Measurements from ENCODE around the gene TANGO6.
"Not testable (repeated sequence)": the region's sequence is repeated elsewhere in the genome, so short reads cannot be mapped to it uniquely, and the experiment has no call there.

The TANGO6 gene

DNA sequence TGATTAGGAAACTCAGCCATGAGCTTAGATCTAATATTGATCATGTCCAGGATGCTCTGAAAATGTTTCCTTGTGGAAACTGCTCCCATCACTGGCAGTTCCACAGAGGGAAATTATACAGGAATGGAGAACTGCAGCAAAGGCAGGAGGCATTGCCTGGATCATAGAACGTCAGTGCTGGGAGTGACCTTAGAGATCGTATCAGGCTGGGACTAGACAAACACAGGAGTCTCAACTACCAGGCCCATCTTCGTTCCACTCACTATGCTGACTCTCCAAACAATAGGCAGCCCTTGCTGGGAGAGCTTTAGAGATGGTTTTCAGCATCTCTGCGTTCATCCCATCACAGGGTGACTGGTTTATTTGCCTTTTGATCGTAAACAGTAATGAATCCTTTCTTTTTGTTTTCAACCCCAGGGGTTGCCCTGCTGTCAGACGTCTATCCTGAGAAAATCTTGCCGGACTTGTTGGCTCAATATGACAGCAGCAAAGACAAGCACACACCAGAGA, 130.3 kb downstream of the TANGO6 start:
- DNase-seq: no peak

DNA sequence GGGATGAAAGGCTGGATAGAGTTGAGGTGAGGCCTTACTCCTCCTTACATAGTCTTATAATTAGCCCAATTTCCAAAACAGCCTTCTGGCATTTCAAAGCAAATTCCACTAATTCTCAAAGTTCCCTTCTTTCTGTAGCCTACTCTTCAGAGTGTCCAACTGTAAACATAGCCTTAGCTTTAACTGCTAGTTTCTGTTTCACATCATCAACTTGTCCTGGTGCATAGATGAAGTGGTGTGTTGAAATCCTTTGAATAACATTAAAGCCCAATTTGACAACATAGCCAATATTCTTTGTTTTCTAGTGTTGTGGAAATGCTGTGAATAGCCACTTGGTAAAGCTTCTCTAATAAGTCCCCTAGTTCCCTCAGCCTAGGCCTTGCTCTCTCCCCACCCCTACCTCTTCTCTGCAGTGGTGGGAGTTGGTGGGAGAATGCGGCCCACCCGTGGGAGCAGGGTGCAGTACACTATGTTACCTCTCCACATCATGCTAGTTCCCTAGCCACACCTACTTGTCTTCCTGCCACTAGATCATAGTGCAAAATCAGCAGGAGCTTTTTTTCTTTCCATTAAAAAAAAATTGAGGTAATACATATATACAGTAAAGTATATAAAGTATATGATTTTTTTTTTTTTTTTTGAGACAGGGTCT, 135.1 kb downstream of the TANGO6 start:
- DNase-seq: no peak

DNA sequence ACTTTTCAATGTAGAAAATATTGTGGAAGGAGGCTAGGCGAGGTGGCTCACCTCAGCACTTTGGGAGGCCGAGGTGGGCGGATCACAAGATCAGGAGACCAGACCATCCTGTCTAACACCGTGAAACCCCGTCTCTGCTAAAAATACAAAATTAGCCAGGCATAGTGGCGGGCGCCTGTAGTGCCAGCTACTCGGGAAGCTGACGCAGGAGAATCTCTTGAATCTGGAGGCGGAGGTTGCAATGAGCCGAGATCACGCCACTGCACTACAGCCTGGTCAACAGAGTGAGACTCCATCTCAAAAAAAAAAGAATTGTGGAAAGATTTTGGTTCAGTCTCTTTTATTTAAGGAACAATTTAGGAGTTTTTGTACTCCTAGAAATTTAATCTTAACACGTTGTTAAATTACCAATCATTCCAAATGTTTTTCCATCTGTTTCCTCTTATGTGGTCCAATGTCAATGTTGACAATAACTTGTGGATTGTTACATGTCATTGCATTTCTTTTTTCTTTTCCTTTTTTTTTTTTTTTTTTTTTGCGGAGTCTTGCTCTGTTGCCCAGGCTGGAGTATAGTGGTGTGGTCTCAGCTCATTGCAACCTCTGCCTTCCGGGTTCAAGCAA, 137.5 kb downstream of the TANGO6 start:
- no peak for DNase-seq

DNA sequence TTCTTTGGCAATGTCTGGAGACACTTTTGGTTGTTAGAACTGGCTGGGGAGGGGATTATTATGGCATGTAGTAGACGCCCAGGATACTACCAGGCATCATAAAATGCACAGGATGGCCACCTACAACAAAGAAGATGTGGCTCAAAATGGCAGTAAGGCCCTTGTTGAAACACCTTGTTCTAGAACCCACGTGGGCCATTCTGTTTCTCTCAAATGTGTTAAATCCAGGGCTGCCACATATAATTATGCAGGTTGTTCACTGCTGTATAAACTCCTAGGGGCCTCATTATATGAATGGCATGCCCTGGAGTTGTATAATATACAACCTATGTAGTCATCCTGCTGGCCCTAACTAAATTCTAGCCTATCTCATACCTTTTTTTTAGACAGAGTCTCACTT, 138.6 kb downstream of the TANGO6 start:
- no peak for DNase-seq

DNA sequence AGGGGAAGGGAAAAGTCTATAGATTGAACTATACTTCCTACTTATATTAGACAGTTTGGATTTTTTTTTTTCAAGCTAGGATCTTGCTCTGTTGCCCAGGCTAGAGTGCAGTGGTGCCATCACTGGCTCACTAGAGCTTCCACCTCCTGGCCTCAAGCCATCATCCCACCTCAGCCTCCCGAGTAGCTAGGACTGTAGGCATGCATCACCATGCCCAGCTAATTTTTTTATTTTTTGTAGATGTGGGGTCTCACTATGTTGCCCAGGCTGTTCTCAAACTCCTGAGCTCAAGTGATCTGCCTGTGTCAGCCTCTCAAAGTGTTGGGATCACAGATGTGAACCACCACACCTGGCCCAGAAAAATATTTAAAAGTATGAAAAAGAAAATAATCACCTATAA, 141.1 kb downstream of the TANGO6 start:
- no peak for DNase-seq

DNA sequence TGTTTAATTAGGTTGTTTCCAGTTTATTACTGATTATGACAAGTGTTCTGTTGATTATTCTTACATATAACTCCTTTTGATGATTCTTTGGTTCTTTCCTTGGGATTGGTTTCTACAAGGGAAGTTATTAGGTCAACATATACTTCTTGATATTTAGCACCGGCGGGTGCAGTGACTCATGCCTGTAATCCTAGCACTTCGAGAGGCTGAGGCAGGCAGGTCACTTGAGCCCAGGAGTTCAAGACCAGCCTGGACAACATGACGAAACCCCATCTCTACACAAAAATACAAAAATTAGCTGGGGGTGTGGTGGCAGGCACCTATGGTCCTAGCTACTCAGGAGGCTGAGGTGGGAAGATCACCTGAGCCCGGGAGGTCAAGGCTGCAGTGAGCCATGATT, 141.9 kb downstream of the TANGO6 start:
- DNase-seq: no peak

DNA sequence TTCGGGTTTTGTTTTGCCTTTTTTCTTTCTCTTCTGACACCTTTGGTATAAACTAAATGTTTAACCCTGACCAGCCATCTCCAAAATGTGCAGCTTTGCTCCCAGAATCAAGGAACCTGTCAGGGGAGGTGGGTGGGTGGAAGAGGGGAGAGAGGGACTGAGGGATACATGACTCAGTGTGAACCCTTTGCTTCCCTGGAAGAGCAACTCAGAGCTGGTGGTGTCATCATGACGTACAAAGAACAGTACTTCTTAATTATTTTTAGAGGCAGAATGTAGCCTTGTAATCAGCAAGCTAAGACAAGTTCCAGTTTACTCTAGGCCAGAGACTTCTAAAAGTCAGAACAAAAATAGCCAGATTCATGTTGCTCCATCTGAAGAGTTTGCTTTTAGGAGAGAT, 142.5 kb downstream of the TANGO6 start:
- no peak for DNase-seq

DNA sequence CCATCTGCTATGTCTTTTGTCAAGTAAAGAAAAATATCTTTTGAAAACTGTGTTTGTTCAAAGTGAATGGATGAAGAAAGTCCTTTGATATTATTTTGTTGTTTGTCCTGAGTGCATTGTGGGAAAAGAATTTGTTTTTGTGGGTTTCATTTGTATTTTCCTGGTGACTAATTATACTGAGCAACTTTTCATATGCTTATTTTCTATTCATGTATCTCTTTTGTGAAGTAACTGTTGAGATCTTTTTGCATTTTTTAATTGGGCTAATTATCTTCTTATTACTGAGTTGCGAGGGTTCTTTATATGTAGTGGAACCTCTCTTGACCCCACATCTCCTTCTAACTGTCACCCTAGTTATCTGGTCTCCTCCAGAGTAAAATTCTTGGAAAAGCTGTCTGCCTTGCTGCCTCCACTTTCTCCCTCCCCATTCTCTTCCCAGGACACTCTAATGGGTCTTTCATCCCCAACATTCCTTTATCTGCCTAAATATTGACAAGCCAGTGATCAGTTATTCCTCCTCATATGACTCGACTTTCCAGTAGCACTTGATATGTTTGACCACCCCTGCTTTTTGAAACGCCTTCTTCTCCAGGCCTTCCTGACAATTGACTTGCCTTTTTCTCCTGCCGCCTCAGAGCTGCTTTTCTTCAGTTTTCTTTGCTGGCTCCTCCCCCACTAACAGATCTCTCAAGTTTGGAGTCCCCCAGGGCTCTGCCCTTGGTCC, 144.6 kb downstream of the TANGO6 start:
- DNase-seq: no peak

DNA sequence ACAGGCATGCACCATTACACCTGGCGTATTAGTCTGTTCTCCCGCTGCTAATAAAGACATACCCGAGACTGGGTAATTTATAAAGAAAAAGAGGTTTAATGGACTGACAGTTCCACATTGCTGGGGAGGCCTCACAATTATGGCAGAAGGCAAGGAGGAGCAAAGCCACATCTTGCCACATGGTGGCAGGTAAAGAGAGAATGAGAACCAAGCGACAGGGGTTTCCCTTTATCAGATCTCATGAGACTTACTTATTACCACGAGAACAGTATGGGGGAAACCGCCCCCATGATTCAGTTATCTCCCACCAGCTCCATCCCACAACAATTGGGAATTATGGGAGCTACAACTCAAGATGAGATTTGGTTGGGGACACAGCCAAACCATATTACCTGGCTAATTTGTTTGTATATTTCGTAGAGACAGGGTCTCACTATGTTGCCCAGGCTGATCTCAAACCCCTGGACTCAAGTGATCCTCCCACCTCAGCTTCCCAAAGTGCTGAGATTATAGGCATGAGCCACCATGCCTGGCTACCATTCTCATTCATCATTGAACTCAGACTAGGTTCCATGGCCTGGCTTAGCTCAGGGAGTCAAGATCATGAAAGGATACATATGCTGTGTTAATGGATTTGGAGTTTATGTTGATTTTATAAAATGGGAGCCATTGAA, 147.0 kb downstream of the TANGO6 start:
- not testable (repeated sequence) for DNase-seq

DNA sequence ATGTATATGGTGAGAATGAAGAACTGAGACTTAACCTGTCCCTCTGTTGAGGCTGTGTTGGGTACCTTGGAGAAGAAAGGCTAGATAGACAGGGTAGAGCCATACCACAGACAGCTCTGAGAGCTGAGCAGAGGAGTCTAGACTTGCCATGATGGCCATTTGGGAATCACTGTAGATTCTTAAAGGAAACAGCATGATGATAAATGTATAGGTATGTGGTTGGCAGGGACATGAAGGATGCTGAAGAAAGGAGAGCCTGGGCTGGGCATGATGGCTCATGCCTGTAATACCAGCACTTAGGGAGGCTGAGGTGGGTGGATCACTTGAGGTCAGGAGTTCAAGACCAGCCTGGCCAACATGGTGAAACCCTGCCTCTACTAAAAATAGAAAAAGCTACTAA, 147.7 kb downstream of the TANGO6 start:
- no peak for DNase-seq

DNA sequence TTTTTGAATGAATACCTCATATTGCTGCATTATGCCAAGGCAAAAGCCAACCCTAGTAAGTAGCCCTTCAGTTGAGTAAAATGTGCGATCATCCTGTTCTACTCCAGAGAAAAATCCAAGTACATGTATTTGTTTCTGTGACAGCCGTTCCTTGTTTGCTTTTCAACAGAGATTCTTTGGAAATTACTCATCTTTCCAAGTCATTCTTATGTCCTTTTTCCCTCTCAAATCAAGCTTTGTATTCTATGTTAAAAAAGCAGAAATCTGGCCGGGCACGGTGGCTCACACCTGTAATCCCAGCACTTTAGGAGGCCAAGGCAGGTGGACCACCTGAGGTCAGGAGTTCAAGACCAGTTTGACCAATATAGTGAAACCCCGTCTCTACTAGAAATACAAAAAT, 149.2 kb downstream of the TANGO6 start:
- DNase-seq: no peak

DNA sequence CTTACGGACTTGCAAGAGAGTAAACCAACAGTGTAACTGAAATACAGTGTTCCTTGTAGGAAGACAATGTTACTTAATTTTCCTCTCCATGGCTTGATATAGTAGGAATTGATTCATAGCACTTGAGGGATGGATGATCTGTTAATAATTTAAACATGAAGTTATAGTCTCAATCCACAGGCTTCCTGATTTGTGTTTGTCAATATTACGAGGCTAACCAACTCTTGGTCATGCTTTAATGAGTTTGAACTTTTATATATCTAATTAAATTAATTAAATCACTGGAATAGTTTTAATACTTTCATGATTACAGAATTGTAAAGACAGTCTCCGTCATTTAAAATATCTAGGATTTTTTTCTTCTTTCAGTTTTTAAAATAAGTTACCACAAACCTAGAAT, 150.1 kb downstream of the TANGO6 start:
- no peak for DNase-seq

DNA sequence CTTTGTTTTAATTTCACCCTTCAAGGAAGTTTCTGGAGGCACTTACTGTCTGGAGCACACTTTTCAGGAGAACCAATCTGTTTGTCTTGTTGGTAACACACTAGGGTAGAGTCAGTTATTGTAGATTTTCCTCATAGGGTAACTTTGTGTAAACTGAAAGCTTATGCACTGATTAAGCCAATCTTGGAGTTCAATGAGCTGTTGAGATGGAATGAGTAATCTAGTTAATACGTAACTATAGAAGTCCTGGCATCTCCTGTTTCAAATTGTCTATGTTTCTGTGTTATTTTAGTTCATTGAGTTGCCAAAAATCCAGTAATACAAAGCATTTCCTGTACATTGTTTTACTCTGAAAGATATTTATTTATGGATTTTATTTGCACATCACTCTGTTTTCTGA, 150.6 kb downstream of the TANGO6 start:
- no peak for DNase-seq

DNA sequence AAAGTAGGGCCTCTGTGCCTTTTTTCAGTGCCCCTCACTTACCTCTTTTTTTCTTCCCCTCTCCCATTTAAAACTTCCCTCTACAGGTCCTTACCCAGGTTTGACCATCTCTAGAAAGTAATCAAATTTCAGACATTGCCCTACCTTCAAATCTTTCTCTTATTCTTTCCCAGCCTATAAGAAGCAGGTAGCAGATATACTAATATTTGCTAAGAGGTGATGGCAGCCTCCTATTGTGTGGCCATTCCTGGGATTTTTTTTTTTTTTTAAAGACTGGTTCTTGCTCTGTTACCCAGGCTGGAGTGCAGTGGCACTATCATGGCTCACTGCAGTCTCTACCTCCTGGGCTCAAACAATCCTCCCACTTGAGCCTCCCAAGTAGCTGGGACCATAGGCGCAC, 151.0 kb downstream of the TANGO6 start:
- DNase-seq: no peak

DNA sequence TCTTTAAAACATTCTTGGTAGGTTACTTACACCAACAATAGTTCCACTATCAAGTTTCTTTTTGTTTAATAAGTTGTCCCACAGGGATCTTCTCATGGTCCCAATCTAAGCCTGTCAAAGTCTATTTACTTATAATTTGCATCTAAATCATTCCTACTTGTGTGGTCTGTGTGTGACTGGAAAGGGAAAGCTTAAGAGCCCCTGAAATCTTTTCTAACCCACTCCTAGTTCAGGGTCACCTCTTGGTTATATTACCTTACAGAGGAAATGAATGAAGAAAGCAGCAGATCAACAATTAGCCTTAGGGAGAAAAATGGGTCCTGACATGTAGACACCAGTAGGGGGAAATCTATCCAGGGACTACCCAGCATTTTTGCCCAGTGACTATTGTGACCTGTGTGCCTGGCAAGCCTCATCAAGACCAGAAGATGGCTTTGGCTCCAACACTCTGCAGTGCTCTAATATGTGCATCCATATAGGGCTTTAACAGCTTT, 151.7 kb downstream of the TANGO6 start:
- DNase-seq: peak; percentile 13 to 34

DNA sequence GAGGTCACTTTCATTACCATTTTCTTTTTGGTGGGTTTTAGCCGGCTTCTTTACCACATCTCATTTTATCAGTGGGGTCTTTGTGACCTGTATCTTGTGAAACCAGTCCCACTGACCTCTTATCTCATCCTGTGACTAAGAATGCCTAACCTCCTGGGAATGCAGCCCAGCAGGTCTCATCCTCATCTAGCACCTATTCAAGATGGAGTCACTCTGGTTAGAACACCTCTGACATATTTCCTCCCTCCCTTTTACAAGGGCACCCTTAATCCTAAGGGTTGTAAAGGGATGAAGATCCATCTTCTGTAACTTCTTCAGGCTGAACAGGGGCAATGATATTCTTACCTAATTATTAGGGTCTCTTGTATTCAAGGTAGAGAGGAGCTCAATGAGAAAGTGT, 154.2 kb downstream of the TANGO6 start:
- no peak for DNase-seq

DNA sequence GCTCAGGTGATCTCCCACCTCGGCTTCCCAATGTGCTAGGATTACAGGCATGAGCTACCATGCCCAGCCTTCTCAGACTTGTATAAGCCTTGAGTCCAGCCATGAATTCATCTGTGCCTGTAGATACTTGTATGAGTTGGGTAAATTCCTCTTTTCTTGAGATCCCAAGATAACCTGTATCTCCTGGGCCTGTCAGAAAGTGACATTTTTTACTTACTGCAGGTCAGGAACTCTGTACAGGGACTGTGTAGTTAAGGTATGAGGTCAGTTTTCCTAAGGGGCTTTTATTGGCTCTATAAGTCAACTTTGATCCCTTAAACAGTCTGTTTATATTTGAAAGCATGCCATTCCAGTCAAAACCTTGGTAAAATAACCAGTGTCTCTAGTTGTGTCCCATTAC, 155.8 kb downstream of the TANGO6 start:
- DNase-seq: no peak

DNA sequence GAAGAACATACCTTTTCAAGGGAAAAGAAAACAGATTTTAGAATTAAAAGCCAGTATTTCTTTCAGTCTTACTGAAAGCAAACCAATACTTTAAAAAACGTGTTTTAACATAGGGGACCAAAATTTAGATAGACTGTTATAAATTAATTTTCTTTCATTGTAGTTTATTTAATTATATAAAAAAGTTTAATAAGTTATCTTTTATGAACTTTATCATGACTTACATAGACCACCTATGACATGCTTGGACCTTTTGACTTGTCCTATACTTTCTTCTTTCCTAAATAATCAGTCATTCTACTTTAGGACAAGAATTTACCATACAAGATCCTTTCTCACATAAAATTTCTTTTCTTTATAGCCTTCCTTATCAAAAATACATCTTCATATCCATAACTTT, 160.2 kb downstream of the TANGO6 start:
- DNase-seq: no peak

DNA sequence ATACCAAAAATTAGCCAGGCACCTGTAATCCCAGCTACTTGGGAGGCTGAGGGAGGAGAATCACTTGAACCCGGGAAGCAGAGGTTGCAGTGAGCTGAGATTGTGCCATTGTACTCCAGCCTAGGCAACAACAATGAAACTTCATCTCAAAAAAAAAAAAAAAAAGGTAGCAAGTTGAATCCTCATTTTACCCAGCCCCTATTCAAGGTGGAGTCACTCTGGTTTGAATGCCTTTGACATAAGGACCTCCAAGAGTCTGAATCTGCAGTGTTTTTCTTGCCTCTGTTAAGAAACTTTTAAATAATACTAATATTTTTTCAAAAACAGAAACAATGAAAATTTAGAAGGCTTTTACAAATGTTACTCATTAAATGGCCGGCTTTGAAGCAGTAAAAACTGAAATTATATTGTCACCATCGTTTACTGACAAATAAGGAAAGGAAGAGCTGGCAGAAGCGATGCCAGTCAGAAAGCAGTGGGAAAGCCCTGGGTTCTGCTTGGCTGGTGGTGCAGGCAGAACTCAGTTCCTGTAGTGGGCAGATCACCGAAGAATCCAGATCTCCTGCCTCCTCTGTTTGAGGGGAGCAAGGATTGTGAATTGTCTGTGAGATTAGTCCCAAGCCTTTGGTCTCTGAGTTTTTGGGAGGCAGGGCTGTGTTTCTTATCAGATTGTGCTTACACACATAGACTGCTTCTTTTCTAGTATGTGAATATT, 162.5 kb downstream of the TANGO6 start:
- no peak for DNase-seq

DNA sequence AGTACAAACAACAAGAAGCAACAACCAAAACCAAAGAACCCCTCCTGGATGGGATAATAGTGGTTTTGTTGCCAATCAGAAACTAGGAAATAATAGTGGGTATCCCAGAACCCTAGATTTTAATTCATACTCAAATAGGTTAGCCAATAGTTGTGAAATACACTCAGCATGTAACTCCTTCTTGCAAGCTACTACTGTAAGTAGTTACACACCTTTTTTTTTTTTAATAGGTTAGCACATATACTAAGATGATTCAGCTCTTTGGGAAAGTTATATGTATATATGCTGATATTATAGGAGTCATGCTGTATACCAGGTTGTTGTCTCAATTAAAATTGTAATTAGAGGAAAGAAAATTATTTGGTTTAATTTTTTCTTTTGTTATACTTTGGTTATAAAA, 169.6 kb downstream of the TANGO6 start:
- no peak for DNase-seq

DNA sequence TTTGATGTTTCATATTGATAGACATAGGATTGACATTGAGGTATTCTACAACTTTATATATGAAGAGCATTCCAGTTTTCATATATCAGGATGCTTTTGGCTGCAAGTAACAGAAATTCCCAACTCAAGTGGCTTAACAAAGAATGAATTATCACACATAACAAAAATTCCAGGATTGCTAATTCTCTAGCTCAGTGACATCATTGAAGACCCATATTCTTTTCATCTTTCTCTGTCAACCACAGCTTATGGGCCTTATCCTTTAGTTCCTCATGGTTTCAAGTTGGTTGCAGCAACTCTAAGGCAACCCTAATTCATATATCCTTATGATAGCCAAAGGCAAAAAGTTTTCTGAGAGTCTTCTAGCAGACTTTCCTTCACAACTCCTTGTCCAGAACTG, 170.7 kb downstream of the TANGO6 start:
- DNase-seq: no peak

DNA sequence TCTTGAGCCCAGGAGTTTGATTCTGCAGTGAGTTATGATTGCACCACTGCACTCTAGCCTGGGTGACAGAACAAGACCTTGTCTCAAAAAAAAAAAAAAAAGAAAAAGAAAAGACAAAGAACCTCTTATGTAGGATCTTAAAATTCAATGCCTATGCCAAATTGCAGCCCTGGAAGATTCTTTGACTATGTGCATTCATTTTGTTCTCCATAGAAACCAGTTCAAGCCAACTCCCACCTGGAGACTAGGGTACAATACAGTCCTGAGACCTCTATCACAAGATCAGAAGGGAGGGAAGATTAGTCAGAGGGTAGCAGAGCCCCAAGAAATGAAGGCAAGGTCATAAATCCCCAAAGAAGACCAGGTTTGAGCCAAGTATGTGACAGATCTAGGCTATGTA, 171.5 kb downstream of the TANGO6 start:
- DNase-seq: no peak
